IMR-90 (cell line): ENCODE data around the gene KIF20B. TPM values are rescaled to one million over a fixed set of nuclear protein-coding genes. Genes with fewer than 3 reads are reported as not detected.
"Not testable (repeated sequence)": the region's sequence is repeated elsewhere in the genome, so short reads cannot be mapped to it uniquely, and the experiment has no call there.

Experiments used
- ATAC-seq: fragments of 200-7000 bp; cut with Tn5 transposase; 2 replicates; pipeline ENCODE4 v1.9.1; 2020; ENCODE audit warnings: low read depth, mild to moderate bottlenecking, moderate library complexity
- BruUV-seq: library from RNA; stranded (reverse); fragments of 400-500 nt; replicated peaks from 2 replicates; lab custom pipeline; 2021; lab: Mats Ljungman, UMichigan
- CTCF ChIA-PET: fragments of 300-600 bp; formaldehyde crosslinking; extraction: SDS; loops from one replicate; lab custom pipeline; 2021; ENCODE audit warnings: antibody characterized with exemption; lab: Yijun Ruan, JAX
- POLR2A ChIA-PET: fragments of 300-600 bp; sonication (Branson Sonifier 250); formaldehyde crosslinking; loops from one replicate; lab custom pipeline; 2022; ENCODE audit warnings: antibody characterized with exemption; ENCODE audit not compliant: unreplicated experiment; lab: Charles Lee
- DNase-seq: peaks from one replicate; pipeline ENCODE4 v3.0.0; 2013
- H2AFZ ChIP-seq: replicated peaks from 2 replicates; pipeline ENCODE3; 2013; ENCODE audit warnings: low read length, mild to moderate bottlenecking; ENCODE audit not compliant: poor library complexity
- H2AK5ac ChIP-seq: 2 replicates; pipeline ENCODE4 v1.6.1; 2013; ENCODE audit warnings: low read depth, low read length, inconsistent platforms
- H2AK9ac ChIP-seq: replicated peaks from 2 replicates; pipeline ENCODE3; 2013; ENCODE audit warnings: mild to moderate bottlenecking, low read depth, low read length, moderate library complexity; ENCODE audit not compliant: poor library complexity
- H2BK120ac ChIP-seq: 2 replicates; pipeline ENCODE4 v1.6.1; 2013; ENCODE audit warnings: low read depth, low read length, inconsistent platforms
- H2BK15ac ChIP-seq: 3 replicates; pipeline ENCODE4 v1.6.1; 2013; ENCODE audit warnings: low read depth, low read length, inconsistent platforms
- H2BK20ac ChIP-seq: 2 replicates; pipeline ENCODE4 v1.6.1; 2013; ENCODE audit warnings: low read depth, mild to moderate bottlenecking, inconsistent platforms, low read length, moderate library complexity
- H2BK5ac ChIP-seq: 2 replicates; pipeline ENCODE4 v1.6.1; 2013; ENCODE audit warnings: mild to moderate bottlenecking, low read depth, low read length, inconsistent platforms; ENCODE audit not compliant: poor library complexity, severe bottlenecking
- H3K14ac ChIP-seq: replicated peaks from 2 replicates; pipeline ENCODE4 v1.6.1; 2013; ENCODE audit warnings: low read depth, low read length, inconsistent platforms
- H3K18ac ChIP-seq: 2 replicates; pipeline ENCODE4 v1.6.1; 2013; ENCODE audit warnings: low read depth, low read length, control low read depth
- H3K23ac ChIP-seq: 2 replicates; pipeline ENCODE4 v1.6.1; 2013; ENCODE audit warnings: low read depth, low read length, inconsistent platforms
- H3K27ac ChIP-seq: 2 replicates; pipeline ENCODE4 v1.5.1; 2013; ENCODE audit warnings: mild to moderate bottlenecking, control low read depth, low read length; ENCODE audit not compliant: insufficient read depth
- H3K27me3 ChIP-seq: 2 replicates; pipeline ENCODE4 v1.6.1; 2013; ENCODE audit warnings: low read length; ENCODE audit not compliant: control insufficient read depth, insufficient read depth
- H3K36me3 ChIP-seq: 2 replicates; pipeline ENCODE4 v1.6.1; 2013; ENCODE audit warnings: low read length, mixed read lengths; ENCODE audit not compliant: control insufficient read depth, insufficient read depth
- H3K4ac ChIP-seq: 2 replicates; pipeline ENCODE4 v1.6.1; 2013; ENCODE audit warnings: low read depth, low read length, inconsistent platforms
- H3K4me1 ChIP-seq: 2 replicates; pipeline ENCODE4 v1.6.1; 2013; ENCODE audit warnings: low read length, mixed read lengths; ENCODE audit not compliant: control insufficient read depth, insufficient read depth
- H3K4me2 ChIP-seq: 2 replicates; pipeline ENCODE4 v1.6.1; 2013; ENCODE audit warnings: low read depth, mild to moderate bottlenecking, control low read depth, low read length, moderate library complexity
- H3K4me3 ChIP-seq: 2 replicates; pipeline ENCODE4 v1.5.1; 2013; ENCODE audit warnings: low read depth, mild to moderate bottlenecking, control low read depth, low read length, moderate library complexity; ENCODE audit not compliant: insufficient read depth
- H3K56ac ChIP-seq: 2 replicates; pipeline ENCODE4 v1.6.1; 2013; ENCODE audit warnings: low read length, inconsistent platforms; ENCODE audit not compliant: insufficient read depth; ENCODE audit errors: extremely low read depth
- H3K79me1 ChIP-seq, 2 experiments: 2 replicates each; pipeline ENCODE4 v1.6.1; 2013; ENCODE audit warnings: low read length in 2 of 2, inconsistent platforms in 1 of 2, low read depth in 1 of 2
- H3K9ac ChIP-seq: 2 replicates; pipeline ENCODE4 v1.6.1; 2013; ENCODE audit warnings: low read depth, low read length, control low read depth
- H3K9me1 ChIP-seq: 2 replicates; pipeline ENCODE4 v1.6.1; 2013; ENCODE audit warnings: low read length, inconsistent platforms; ENCODE audit not compliant: insufficient read depth
- H3K9me3 ChIP-seq: 2 replicates; pipeline ENCODE4 v1.6.1; 2013; ENCODE audit warnings: low read length; ENCODE audit not compliant: control insufficient read depth, insufficient read depth
- H4K20me1 ChIP-seq: 2 replicates; pipeline ENCODE4 v1.6.1; 2013; ENCODE audit warnings: low read length, inconsistent platforms; ENCODE audit not compliant: insufficient read depth
- H4K5ac ChIP-seq: 2 replicates; pipeline ENCODE4 v1.6.1; 2013; ENCODE audit warnings: mild to moderate bottlenecking, low read depth, low read length, control low read depth
- H4K8ac ChIP-seq, 2 experiments: 2 replicates each; pipeline ENCODE4 v1.6.1; 2013; ENCODE audit warnings: low read depth in 2 of 2, low read length in 2 of 2, control low read depth in 1 of 2, inconsistent platforms in 1 of 2
- H4K91ac ChIP-seq: 2 replicates; pipeline ENCODE4 v1.6.1; 2013; ENCODE audit warnings: low read depth, low read length, inconsistent platforms; ENCODE audit not compliant: insufficient read depth
- WGBS, 2 experiments: methylation state at CpG; one replicate each; pipeline versions ENCODE4 v1.1.5 to v1.1.7; 2013; ENCODE audit warnings: missing lambda C conversion rate in 2 of 2; ENCODE audit not compliant: insufficient read length in 1 of 2; ENCODE audit errors: extremely low coverage in 2 of 2; 5-methylcytosine and 5-hydroxymethylcytosine counted together
- dilution Hi-C: fragments of 300-500 bp; cut with HindIII; formaldehyde crosslinking; loops from one replicate; pipeline ENCODE4 v1.14.3; 2018; ENCODE audit warnings: low sequenced_read_pairs; ENCODE audit not compliant: unreplicated experiment
- in situ Hi-C: fragments of 300-500 bp; cut with MboI; formaldehyde crosslinking; loops from 3 replicates; pipeline ENCODE4 v1.14.3; 2019; ENCODE audit warnings: low sequenced_read_pairs, inconsistent platforms, mixed read lengths
- intact Hi-C: fragments of 100-400 bp; cut with micrococcal nuclease; formaldehyde crosslinking; loops from 2 replicates; pipeline ENCODE4 v1.10.0; 2022
- polyA plus RNA-seq, 3 experiments: library from polyadenylated mRNA; depleted of rRNA; stranded (reverse); fragments of >200 nt; gene quantifications; 2 replicates each; pipeline ENCODE4 v1.2.3, GENCODE V29; 2012; ENCODE audit warnings: low replicate concordance in 1 of 3
- total RNA-seq: library from RNA; depleted of rRNA; stranded (reverse); fragments of >200 nt; gene quantifications from 2 replicates; pipeline ENCODE4 v1.2.3, GENCODE V29; 2012

Gene KIF20B
- total and polyA plus RNA-seq, 2 of the 4 experiments (the other 2 are of a cell fraction), result 3.1 to 23.5 TPM

DNA sequence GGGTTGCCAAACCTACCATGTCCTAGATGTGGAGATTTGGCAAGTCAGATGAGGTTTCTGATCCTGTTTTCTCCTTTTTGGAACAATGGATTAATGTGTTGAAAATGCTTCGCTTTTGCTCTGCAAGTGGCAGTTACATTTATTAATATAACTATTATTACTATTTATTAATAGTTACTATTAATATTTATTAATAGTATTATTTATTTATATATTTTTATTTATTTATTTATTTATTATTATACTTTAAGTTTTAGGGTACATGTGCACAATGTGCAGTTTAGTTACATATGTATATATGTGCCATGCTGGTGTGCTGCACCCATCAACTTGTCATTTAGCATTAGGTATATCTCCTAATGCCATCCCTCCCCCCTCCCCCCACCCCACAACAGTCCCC is 62.3 kb downstream of the KIF20B start:
- H3K79me1 ChIP-seq, H3K4me3 ChIP-seq, H3K4ac ChIP-seq, H3K56ac ChIP-seq, BruUV-seq, H3K9me1 ChIP-seq, H3K36me3 ChIP-seq, in situ Hi-C loops, dilution Hi-C loops, ATAC-seq, H3K23ac ChIP-seq, H4K91ac ChIP-seq, H3K18ac ChIP-seq, H2BK5ac ChIP-seq, H3K27me3 ChIP-seq, H4K20me1 ChIP-seq, intact Hi-C loops, DNase-seq, H3K27ac ChIP-seq, POLR2A ChIA-PET, H2AFZ ChIP-seq, H3K4me1 ChIP-seq, H2AK5ac ChIP-seq, H3K9me3 ChIP-seq, H4K8ac ChIP-seq, H3K4me2 ChIP-seq, H4K5ac ChIP-seq, H2BK20ac ChIP-seq, H2BK15ac ChIP-seq, H3K14ac ChIP-seq, CTCF ChIA-PET, H2BK120ac ChIP-seq, H2AK9ac ChIP-seq, H3K9ac ChIP-seq: not testable (repeated sequence)
- no CpG with 5 or more reads among the region's 1 CpG for whole genome bisulfite sequencing, 2 experiments
